GM19324 (cell line): ENCODE results near the gene PDE10A.

ENCODE experiments used
- ATAC-seq: cut with Tn5 transposase; IDR thresholded peaks from one replicate; pipeline ENCODE4 v1.9.1; 2021; ENCODE audit warnings: mild to moderate bottlenecking, moderate library complexity; ENCODE audit not compliant: unreplicated experiment, low FRiP score

Gene PDE10A

DNA sequence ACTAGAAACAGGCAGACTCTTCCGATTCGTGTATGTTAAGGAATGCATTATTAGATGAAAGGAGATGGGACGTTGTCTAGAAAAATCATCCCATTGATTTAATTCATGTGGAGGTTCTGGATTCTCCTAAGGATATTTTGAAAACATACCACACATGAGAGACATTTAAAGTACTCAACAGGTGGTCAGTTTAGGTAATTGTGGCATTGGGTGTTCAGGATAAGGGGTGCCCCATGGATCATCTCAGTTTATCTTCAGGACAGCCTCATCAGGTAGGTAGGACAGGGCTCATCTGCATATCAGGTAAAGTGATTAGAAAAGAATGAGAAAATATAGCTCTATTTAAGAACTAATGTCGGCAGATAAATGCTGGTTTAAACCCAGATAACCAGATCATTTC, 15.9 kb upstream of the PDE10A start:
- no peak for ATAC-seq

DNA sequence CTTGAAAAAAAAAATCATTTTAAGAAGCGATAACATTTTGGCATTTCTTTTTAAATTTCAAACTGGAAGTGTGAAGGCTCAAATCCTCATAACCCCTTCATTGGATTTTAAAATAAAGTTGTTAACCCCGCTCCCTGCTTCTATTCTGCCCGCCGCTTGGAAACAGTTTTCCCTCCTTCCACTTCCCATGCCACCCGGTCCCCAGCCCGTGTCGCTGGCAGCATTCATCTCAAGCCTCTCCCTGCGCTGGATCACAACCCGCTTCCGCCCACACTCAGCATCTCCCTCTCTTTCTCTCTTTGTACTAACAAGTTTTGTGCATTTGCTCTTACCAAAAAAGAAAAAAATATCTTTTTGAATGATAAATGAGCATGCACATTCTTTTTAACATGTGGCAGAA, 15.4 kb upstream of the PDE10A start:
- ATAC-seq = no peak

DNA sequence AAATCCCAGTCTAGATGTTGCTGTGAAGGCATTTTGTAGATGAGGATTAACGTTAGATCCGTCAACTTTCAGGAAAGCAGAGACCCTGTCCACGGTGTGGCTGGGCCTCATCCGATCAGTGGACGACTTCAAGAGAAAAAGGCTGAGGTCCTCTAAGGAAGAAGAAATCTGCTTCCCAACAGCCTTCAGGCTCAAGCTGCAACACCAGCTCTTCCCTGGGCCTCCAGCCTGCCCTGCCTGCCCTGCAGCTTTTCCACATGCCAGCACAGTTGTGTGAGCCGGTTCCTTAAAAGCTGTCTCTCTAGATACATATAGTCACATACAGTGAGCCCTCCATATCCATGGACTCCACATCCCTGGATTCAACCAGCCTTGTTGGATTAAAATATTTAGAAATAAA, 14.1 kb upstream of the PDE10A start:
- no peak for ATAC-seq

DNA sequence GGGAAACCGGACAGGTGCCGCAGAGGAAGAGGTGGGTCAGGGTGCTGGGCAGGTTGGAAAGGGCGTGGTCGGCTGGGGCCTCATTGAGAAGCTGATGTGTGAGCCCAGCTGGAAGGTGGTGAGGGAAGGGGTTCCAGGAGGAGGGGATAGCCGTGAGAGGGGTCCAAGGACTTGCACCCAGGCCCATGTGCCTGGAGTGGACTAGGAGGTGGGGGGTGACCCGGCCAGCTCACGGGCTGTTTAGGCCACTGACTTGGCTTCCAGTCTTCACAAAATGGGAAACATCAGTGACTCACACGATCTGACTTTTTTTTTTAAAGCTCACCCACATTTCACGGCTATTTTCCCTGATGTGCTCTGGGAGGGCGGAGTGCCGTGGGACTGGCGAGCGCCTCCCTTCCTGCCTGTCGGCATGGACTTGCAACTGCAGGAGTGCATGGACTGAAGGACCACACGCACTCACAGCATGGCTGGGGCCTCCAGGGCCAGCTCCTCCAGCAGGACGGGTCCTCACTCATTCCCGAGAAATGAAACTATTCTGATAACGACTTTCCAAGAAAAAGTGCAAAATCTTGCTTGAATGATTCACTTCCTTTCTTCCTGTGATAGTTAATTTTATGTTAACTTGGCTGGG, 13.5 kb upstream of the PDE10A start:
- no peak for ATAC-seq

DNA sequence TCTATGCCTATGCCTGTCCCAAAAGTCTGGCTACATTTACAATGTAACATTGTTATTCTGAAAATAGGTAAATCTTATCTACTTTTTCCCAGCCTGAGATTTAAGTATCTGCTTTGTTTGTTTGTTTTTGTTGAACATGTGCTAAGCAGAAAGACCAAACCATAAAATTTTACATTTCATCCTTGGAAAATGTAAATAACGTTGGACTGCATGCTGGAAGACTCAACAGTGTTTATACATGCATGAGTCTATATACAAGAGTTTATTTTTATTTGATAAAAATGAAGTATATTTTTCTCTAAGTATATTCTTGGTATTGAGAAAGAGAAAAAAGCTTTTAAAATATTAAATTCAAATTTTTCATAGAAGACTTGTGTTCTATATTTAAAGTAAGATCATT, 12.1 kb upstream of the PDE10A start:
- no peak for ATAC-seq

DNA sequence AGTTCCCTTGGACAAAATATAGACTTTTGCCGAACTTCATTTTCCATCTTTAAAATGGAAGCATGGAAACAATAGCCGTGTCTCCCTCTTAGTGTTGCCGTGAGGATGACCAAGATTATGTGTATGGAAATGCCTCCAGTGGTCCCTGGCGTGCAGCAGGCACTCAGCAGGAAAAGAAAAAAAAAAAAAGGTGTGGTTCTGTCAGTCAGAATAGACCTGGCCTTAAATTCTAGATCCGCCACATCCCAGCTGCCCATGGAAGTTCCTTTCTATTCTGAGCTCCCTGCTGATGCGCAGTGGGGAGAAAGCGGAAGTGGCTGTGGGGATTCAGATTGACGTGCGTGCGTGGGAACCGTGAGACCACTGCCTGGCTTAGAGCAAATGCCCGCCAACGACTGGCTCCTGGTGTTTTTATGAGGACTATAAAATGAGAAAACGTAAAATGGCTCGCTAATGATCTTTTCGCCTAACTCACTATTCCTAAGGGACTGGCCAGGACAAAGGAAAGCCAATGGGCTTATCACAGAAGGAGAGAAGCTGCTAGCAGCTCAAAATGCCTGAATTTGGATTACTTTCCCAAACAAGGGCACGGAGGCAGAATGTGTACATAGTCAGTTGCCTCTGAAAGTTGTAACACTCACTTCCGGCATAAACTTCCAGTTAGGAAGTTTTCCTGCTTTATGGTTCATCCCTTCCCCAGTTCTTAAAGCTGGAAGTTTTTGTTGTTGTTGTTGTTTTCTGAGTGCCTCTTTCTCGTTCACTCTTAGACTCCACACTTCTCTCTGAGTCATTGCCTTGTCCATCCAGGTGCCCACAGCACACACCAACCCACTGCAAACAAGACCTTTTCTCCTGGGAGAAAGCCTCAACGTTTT, 11.4 kb upstream of the PDE10A start:
- no peak for ATAC-seq

DNA sequence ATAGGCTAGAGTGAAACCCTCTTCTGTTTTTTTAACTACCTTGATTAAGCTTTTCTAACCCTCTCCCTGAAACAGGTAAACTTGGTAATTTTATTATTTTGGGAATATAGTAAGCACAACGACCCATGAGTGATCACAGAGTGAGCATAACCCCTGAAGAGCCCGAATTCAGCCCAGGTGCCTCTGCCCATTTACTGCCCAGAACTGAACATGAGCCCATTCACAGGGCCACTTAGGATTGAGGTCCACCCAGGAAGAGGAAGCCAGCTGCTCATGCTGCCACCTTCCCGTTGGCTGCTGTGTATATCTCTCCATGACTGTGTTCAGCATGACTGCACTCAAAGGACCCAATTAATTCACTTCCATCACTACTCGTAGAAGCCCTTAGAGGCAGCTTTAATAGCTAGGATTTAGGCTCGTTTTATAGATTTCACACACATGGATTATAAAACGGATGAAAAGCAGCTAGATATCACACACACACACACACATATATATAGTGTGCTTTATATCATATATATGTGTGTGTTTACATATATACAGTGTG, 8.3 kb upstream of the PDE10A start:
- ATAC-seq = no peak

DNA sequence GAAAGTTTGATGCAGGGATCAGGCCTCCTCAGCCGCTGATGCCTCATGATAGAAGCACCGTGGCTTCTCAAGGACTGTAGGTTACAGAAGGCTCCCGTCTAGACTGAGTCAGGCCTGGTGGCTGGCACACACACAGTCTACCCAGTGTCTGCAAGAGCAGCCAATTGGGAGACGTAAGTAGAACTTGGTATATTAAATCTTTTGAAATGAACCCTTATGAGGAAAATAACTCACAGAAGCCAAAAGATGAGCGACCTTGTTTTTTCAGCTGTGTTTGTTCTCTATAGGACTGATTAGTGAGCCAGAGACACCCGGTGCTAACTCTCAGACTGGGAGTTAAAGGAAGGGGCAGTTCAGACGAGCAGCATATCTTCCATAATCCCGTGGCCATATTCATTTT, 5.9 kb upstream of the PDE10A start:
- no peak for ATAC-seq

DNA sequence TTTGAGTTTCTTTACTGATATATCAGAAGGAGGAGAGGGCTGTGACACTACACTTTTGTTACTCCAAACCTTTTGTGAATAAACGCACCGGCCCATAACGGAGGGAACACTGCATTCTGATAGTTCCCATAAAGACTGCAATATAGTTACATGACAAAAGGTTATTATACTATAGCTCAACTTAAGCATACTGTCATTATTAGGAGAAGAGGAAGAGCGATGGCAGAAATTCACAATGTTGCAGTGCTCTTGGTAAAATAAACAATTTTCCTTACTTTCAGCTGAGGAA, 2.3 kb upstream of the PDE10A start:
- no peak for ATAC-seq

DNA sequence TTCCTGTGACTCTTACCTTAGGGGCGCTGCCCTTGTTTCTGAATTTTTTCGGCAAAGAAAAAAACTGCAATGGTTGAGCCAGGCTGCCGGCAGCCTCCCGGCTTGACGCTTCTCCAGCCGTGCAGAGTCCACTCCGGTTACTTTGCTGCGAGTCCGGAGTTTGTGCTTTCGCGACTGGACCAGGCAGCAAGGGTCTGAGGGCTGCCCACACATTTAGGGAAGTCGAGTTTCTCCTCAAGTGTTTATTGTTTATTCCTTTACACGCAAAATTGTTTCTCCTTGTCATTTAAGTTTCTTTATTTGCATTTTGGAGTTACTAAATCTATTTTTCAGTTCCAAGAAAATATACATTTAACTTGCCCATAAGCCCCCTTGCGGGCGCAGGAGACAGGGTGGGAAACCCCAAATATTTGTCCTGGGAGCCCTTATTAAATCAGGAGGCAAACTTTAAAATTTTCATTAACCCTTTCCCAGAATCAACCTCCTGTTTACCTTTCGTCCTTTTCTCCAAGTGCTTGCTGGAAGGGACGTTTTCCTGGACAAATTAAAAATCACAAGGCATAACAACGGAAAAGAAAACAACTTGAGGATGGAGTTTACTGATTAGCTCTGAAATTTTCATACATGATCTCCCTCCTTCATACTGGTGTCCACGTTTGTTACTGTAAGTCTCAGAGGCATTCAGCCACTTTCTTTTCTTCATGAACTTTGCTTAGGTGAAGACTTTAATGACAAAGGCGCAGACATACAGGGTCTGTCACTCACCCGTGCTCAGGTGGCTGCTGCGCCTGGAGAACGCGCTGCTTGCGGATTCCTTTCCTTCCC, 1.7 kb upstream of the PDE10A start:
- ATAC-seq = no peak

DNA sequence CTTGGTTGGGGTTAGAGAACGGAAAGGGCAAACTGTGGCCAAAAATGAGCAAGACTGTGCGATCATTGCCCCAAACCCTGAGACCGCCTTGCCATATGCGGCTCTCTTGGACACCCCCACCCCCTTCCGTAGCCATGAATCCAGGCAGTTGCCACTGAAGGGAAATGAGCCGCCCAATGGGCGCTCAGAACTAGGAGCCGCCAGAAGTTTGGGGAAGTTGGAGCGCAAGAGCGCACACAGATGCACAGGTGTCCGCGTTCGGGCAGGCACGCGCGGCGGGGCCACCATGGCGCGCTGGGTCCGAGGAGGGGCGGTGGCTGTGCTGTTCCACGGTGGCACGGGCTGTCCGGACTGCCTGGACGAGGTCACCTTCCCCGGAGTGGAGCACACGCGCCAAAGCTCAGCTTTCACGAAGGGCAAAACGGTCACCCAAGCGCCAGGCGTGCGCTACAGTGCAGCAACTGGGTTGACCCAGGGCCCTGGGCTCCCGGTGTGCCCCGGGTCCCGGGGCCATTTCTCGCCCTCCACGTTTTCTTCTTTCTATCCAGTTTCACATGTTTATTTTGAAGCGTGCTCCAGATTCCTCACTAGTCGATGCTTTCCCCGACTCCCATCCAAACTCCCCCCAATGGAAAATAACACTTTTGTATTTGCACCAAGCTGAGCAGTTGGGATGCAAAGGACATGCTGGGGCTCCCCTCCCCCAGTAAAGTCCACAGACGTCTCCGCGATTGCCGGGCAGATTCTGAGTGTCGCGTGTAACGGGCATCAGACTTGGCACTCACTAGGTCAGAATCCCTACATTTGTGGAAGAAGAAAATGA, 906 bp upstream of the PDE10A start:
- no peak for ATAC-seq

DNA sequence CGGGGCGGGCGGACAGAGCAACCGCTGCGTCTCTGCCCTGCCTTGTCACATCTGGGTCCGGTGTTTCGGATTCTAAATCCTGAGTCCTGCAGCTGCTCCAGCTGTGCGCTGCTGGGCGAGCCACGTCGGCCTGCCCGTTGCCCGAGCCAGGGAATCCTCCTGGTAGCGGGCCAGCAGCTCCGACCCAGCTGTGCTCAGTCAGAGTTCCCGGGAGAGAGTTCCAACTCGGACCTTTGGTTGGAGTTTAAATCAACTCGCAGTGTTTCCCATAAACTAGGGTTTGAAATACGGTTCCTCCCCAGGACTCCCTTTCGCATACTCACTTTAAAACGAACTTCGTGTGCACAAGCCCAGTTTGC, 315 bp upstream of the PDE10A start:
- ATAC-seq = no peak

DNA sequence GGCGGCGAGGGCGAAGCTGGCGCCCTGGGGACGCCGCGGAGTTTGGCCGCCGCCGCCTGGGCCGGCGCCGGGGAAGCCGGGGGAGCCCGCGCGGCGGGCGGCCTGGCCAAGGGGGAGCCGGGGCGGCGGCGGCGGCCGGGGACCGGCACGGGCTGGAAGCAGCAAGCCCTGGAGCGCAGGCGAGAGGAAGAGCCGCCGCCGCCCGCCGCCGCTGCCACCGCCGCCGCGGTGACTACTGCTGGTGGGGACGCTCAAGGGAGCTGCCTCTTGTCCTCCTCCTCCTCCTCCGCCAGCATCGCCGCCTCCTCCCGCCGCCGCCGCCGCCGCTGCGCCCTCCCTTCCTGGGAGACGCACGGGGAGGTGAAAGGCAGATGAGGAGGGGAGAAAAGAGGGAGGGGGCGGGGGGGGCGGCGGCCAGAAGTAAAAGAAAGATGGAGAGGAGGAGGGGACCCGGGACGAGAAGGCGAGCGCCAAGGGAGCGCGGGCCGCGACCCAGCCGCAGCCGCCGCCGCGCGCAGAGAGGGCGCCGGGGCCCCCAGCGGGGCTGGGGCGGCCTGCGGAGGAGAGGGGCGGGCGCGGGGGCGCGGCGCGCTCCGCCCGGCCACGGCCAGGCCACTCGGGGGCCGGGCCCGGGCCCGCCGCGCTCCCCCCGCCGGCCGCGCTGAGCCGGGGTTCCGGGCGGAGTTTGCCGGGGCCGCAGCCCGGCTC, 846 bp downstream of the PDE10A start:
- no peak for ATAC-seq

DNA sequence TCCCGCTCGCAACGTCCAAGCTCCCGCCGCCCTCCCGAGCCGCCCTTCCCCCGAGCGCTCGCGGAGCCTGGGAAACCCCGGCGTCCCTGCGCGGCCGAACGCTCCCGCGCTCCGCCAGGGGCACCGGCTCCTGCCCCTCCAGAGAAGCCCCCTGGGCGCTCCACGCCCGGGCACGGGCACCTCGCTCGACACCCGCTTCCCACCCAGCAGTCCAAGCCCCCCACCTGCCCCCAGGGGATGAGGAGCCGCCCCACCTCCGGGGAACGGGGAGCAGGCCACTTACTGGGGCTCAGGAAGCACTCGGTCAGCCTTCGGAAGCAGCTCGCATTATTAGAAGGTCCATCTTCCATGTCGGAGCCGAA, 1.4 kb downstream of the PDE10A start:
- no peak for ATAC-seq

DNA sequence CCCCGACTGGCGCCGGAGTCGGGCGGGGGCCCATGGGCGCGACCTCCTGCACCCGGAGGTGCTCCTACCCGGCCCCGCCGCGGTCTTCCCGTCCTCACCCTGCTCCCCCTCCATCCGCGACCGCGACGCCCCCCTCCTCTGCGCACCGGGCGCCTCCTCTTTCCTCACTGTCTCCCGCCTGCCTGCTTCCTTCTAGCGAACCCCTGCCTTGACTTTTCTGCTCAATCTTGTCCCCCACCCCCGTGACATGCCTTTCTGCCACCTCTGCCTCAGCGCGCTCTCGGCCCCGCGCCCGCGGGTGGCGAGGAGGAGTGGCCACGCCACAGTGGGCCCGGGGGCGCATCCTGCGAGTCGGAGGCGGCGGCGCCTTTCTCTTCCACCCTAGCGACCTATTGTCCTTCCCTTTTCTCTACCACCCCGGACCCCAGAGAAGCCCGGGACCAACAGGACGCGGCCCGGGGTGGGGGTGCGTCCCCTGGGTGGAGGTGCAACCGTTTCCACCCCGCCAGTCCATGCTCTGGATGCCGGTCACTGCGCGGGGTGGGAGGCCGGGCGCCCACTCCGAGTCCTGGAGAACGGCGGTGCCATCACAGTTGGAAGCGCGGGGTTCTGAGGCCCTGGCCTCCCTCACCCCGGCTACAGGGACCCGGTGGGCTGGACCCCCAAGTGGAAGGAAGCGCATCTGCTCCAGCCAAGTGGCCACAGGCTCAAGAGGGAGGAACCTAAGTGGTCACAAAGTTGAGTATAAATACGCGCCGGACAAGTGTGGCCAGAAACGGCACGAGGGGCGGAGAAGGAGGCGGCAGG, 2.0 kb downstream of the PDE10A start:
- no peak for ATAC-seq

DNA sequence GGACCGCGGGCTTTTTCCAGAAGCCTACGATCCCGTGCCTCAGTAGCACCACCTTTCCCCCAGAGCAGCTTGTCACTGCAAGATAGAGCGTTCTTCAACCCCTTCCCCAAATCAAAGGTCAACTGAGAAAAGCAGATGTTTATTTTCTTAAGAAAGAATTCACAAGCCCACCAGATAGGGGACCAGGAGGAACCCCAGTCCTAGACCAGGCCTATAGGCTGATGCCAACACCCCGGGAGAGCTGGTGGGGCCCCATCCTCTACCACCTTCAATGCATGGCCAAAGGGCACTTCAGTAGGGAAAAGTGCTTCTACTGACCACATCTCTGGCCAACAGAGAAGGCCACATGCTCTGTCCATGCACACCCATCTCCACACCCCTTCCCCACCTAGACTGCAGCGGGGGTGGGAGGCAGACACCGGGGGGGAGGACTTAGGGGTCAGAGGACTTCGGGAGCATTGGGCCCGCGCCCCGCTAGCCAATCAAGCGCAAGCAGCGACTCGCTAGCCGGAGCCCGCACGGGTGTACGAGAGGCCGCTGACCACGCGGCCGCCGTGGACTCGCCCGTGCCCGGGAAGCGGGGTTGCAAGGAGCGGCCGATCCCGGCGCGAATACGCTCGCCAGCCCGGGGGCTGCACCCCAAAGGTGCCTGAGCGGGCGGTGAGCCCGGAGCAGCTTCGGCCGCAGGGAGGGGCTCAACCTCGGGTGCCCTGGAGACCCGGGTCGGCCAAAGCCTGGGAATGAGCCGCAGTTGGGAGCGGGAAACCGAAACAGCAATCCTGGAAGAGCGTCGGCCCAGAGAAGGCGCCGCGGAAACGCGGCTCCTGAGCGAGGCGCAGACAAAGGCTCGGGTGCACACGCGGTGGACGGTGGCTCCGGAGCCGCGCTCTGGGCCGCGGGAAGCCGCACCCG, 2.8 kb downstream of the PDE10A start:
- no peak for ATAC-seq

DNA sequence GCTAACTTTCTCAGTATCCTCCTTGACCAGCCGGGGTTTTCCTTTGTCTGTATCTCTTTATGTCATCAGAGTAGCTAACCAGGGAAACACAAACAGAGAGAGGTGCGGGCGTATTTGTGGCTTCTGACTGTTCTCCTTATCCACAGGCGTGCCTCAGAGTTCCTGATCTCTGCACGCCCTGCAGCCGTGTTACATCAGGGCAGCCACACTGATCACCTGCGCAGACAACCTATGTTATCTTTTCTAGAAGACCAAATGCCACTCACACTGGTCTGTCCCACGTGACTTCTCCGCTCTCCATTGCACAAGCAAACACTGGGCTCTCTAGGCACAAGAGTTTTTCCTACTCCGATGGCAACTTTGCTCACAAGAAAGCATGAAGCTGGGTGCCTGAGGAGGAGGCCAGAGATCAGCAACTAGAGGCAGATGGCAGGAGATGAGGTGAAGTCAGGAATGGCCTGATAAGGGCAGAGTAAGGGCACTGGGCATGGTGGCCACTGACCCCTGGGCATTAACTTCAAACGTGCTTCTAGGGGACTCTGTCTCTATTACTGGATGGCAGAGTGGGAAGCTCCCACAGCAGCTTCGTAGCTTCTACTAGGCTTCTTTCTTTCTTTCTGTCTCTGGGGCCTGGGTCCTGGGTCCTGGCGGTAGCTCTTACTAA, 4.5 kb downstream of the PDE10A start:
- ATAC-seq = no peak

DNA sequence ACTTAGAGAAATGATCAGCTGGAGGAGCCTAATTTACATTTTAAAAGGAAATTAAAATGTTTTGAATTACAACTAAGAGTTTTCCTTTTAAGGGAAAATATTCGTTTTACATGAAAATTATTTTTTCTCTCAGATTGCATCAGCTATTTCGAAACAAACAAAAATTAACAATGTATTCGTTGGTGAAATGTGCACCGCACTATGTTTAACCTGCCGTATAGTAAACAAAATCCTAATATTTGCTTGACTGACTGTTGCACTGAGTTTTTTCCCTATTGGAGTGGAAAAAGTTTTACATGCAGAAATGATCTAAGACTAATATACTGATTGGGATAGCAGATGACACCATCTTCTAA, 5.7 kb downstream of the PDE10A start:
- no peak for ATAC-seq
